Transverse colon (tissue), 4 donors: ENCODE data around the gene PIK3IP1. TPM values are rescaled to one million over a fixed set of nuclear protein-coding genes. Genes with fewer than 3 reads are reported as not detected.

Experiments used
- DNase-seq: peaks from one replicate; pipeline ENCODE4 v3.0.0-alpha.2; 2019
- H3K27ac ChIP-seq, 4 donors: fragments of 200-600 bp; sonication (generic); 2 replicates each; pipeline ENCODE4 v1.5.1; 2016 to 2018; ENCODE audit warnings: inconsistent platforms in 4 of 4
- H3K27me3 ChIP-seq: fragments of 200-600 bp; sonication (generic); 2 replicates; pipeline ENCODE4 v1.5.1; 2017; ENCODE audit warnings: inconsistent platforms
- H3K36me3 ChIP-seq, 4 donors: fragments of 200-600 bp; sonication (generic); 2 replicates each; pipeline ENCODE4 v1.5.1; 2017 to 2019; ENCODE audit warnings: inconsistent platforms in 4 of 4
- H3K4me1 ChIP-seq, 4 donors: fragments of 200-600 bp; sonication (generic); 2 replicates each; pipeline ENCODE4 v1.5.1; 2017 to 2020; ENCODE audit warnings: inconsistent platforms in 4 of 4
- H3K4me3 ChIP-seq, 4 donors: fragments of 200-600 bp; sonication (generic); 1 replicate in 1 of 4; 2 replicates in 3 of 4; pipeline versions ENCODE4 v1.5.1 to v1.6.1; 2017 to 2019; ENCODE audit warnings: inconsistent platforms in 4 of 4
- H3K9me3 ChIP-seq, 2 donors: fragments of 200-600 bp; sonication (generic); 2 replicates each; pipeline ENCODE4 v1.5.1; 2017 to 2019; ENCODE audit warnings: inconsistent platforms in 2 of 2
- CTCF ChIP-seq, 5 experiments: fragments of 200-600 bp in 3 of 5; fragments of 450-650 bp in 2 of 5; sonication (generic) in 3 of 5; IDR thresholded peaks; 1 replicate in 2 of 5; 2 replicates in 3 of 5; pipeline ENCODE4 v1.5.1; 2016 to 2017; ENCODE audit warnings: antibody characterized with exemption in 5 of 5, inconsistent platforms in 3 of 5, mild to moderate bottlenecking in 2 of 5, moderate library complexity in 1 of 5
- EP300 ChIP-seq: sonication (generic); formaldehyde crosslinking; IDR thresholded peaks from one replicate; pipeline ENCODE4 v1.6.1; 2017; ENCODE audit warnings: antibody characterized with exemption, low read depth
- POLR2A ChIP-seq: fragments of 450-650 bp; IDR thresholded peaks from one replicate; pipeline ENCODE4 v1.6.1; 2016; ENCODE audit warnings: antibody characterized with exemption, mild to moderate bottlenecking, moderate library complexity
- POLR2AphosphoS5 ChIP-seq, 3 donors: sonication (generic); formaldehyde crosslinking; IDR thresholded peaks; one replicate each; pipeline ENCODE4 v1.6.1; 2016; ENCODE audit warnings: antibody characterized with exemption in 3 of 3
- WGBS, 2 donors: methylation state at CpG; one replicate each; pipeline ENCODE4 v1.1.5; 2018; ENCODE audit warnings: low coverage in 1 of 2; 5-methylcytosine and 5-hydroxymethylcytosine counted together
- in situ Hi-C, 4 donors: fragments of 200-750 bp; cut with MboI; loops; one replicate each; pipeline versions ENCODE4 v1.15.0 to v1.15.1; 2017; ENCODE audit warnings: low sequenced_read_pairs in 3 of 4, low pct_ligation_motif_present in 1 of 4, low pct_unique_long_range_greater_than_20kb in 1 of 4
- intact Hi-C: fragments of 100-400 bp; cut with DNase I; formaldehyde crosslinking; loops from one replicate; pipeline ENCODE4 v1.15.1; 2023; ENCODE audit warnings: low total_unique reads
- total RNA-seq, 4 donors: library from RNA; depleted of rRNA; stranded (reverse); fragments of >200 nt; gene quantifications; one replicate each; pipeline ENCODE4 v1.1.0, GENCODE V29; 2016

Gene PIK3IP1
- total RNA-seq, 4 donors from 2014 or later: 11.6 to 46.7 (median 35.2) TPM

GRCh38 chr22:31281733-31282132 is 10.6 kb downstream of the PIK3IP1 start:
- peak overlapping the region in 2 of 4 donors; percentile 10 to 51 for H3K27ac ChIP-seq
- peaks cover 0 to 36% (median 4%) of the 10 kb centered on the region in 4 donors for H3K4me1 ChIP-seq
- in situ Hi-C loops (no loop called here), intact Hi-C loops (no loop called here)
- H3K4me3 ChIP-seq: no peak overlapping the region
- WGBS, 2 donors: 58% methylated on average over 4 of the region's 4 CpGs; no CpG with 5 or more reads in 1 of the 2 donors
- no peaks in the 10 kb centered on the region for H3K9me3 ChIP-seq
- peaks cover 0 to 54% (median 16%) of the 10 kb centered on the region in 4 donors for H3K36me3 ChIP-seq
- no peaks in the 10 kb centered on the region for H3K27me3 ChIP-seq
- DNase-seq: no peak
- TF ChIP-seq POLR2AphosphoS5 (IDR thresholded peaks at IDR 0.05) (no peak), EP300 (no peak), CTCF (IDR thresholded peaks at IDR 0.05) (no peak), POLR2A (no peak)

- H3K27ac ChIP-seq: peak overlapping the region in 2 of 4 donors; percentile 56 to 60
Measured at GRCh38 chr22:31279821-31280505, 12.3 kb downstream of the PIK3IP1 start.

GRCh38 chr22:31279327-31279669 is 13.0 kb downstream of the PIK3IP1 start:
- no peaks in the 10 kb centered on the region for H3K27me3 ChIP-seq
- H3K4me1 ChIP-seq: peaks cover 0 to 14% (median 1%) of the 10 kb centered on the region in 4 donors
- DNase-seq: no peak
- intact Hi-C loops: no loop called here
- H3K36me3 ChIP-seq: peaks cover 0 to 63% (median 24%) of the 10 kb centered on the region in 4 donors
- in situ Hi-C loops: no loop called here
- H3K4me3 ChIP-seq: no peak overlapping the region
- H3K27ac ChIP-seq: peak overlapping the region in 3 of 4 donors; percentile 35 to 60 (median 56)
- no peaks in the 10 kb centered on the region for H3K9me3 ChIP-seq
- no peak for TF ChIP-seq POLR2A
- TF ChIP-seq CTCF (IDR thresholded peaks at IDR 0.05): no peak
- TF ChIP-seq EP300: no peak
- TF ChIP-seq POLR2AphosphoS5 (IDR thresholded peaks at IDR 0.05): no peak

More at GRCh38 chr22:31279821-31280505, 12.3 kb downstream of the PIK3IP1 start:
- no peaks in the 10 kb centered on the region for H3K27me3 ChIP-seq
- in situ Hi-C loops: no loop called here
- peaks cover 0 to 19% (median 2%) of the 10 kb centered on the region in 4 donors for H3K4me1 ChIP-seq
- H3K36me3 ChIP-seq: peaks cover 0 to 59% (median 21%) of the 10 kb centered on the region in 4 donors
- DNase-seq: no peak
- intact Hi-C loops: no loop called here
- no peak overlapping the region for H3K4me3 ChIP-seq
- no peaks in the 10 kb centered on the region for H3K9me3 ChIP-seq
- TF ChIP-seq POLR2AphosphoS5 (IDR thresholded peaks at IDR 0.05) (peak in 1 of 3 donors; percentile 35), CTCF (IDR thresholded peaks at IDR 0.05) (no peak)

- no peak for TF ChIP-seq POLR2AphosphoS5 (IDR thresholded peaks at IDR 0.05)
- peak; percentile 25 for TF ChIP-seq POLR2A
- no peaks in the 10 kb centered on the region for H3K27me3 ChIP-seq
- peak overlapping the region; percentile 25 to 60 (median 46) for H3K27ac ChIP-seq
- WGBS, 2 donors: 38 to 75% methylated on average over 2 to 6 of the region's 6 CpGs
- in situ Hi-C loops (no loop called here), intact Hi-C loops (no loop called here)
- no peaks in the 10 kb centered on the region for H3K9me3 ChIP-seq
- peaks cover 0 to 10% (median 0%) of the 10 kb centered on the region in 4 donors for H3K4me1 ChIP-seq
- H3K36me3 ChIP-seq: peaks cover 0 to 63% (median 24%) of the 10 kb centered on the region in 4 donors
- no peak for DNase-seq
- H3K4me3 ChIP-seq: no peak overlapping the region
Measured at GRCh38 chr22:31278626-31279326, 13.5 kb downstream of the PIK3IP1 start.
